ENCODE results near the gene PTGFRN. TPM values are rescaled to one million over a fixed set of nuclear protein-coding genes. Genes with fewer than 3 reads are reported as not detected.
A peak's percentile ranks its signal among the peaks of the same experiment; 100 is the strongest.

PTGFRN gene
- total and polyA plus RNA-seq, 9 of the 15 experiments (the other 6 are each of a cell fraction or from before 2014, with no cell fraction given) = 17.3 to 33.1 (median 25.7) TPM

GRCh38 chr1:116889380-116889779, 20.3 kb upstream of the PTGFRN start (continued):
- TF ChIP-seq ZNF232 (CRISPR knock-in tag; IDR thresholded peaks at IDR 0.05) (no peak), E2F3 (CRISPR knock-in tag; IDR thresholded peaks at IDR 0.05) (no peak), KDM5B (IDR thresholded peaks at IDR 0.05; ENCODE audit: insufficient replicate concordance, low read depth, low read length) (no peak), KAT8 (IDR thresholded peaks at IDR 0.05; ENCODE audit: low read depth) (no peak), MYC (IDR thresholded peaks at IDR 0.05; ENCODE audit: low read depth, low read length) (no peak), MYC (CRISPR knock-in tag; IDR thresholded peaks at IDR 0.05; ENCODE audit: borderline replicate concordance, low read depth) (no peak)

GRCh38 chr1:116891396-116892079, 18.2 kb upstream of the PTGFRN start:
- BruUV-seq (replicated peaks) = no TSS peak
- no peaks in the 10 kb centered on the region; the same call in 1 of the 2 replicates for H3K9me3 ChIP-seq (replicated peaks; ENCODE audit: control insufficient read depth, insufficient read depth, low read depth, low read length)
- 0 out of 2 replicates have a peak overlapping the region, but pooled peaks have one; percentile 32 for H2AFZ ChIP-seq (ENCODE audit: low read depth, low read length)
- 30% methylated on average over 5 of the region's 5 CpGs for WGBS (ENCODE audit: insufficient coverage, low coverage, missing lambda C conversion rate)
- no peak overlapping the region for H3K4me3 ChIP-seq
- no peak overlapping the region for H3K27ac ChIP-seq (ENCODE audit: extremely low read depth, low read depth, low read length)
- DNase-seq (ENCODE audit: extremely low read depth in 1 of 4, low spot score in 3 of 4) (no peak), ATAC-seq (peak; percentile 51; the same call in 2 of the 3 replicates), FAIRE-seq (no peak)
- POLR2A ChIA-PET = interaction anchor here (1.0 kb wide), 1 partner anchor 10 kb away, joined by 3 read pairs; no protein-coding TSS in a partner anchor
- no peaks in the 10 kb centered on the region for H3K36me3 ChIP-seq (ENCODE audit: control insufficient read depth, insufficient read depth, low read length)
- no peaks in the 10 kb centered on the region for H3K27me3 ChIP-seq (ENCODE audit: control insufficient read depth in 2 of 2, insufficient read depth in 2 of 2, low read length in 2 of 2)
- no peak overlapping the region for H3K4me2 ChIP-seq (ENCODE audit: insufficient read depth, low read length)
- peak overlapping the region in 1 of 2 experiments; percentile 17; a peak in 1 of 4 replicates for H3K9ac ChIP-seq (ENCODE audit: insufficient read depth in 1 of 2, low read depth in 2 of 2, low read length in 2 of 2)
- CTCF ChIA-PET (ENCODE audit: low intra/inter-chr PET ratio) = interaction anchor here (0.7 kb wide), 1 partner anchor 10 kb away, joined by 3 read pairs; no protein-coding TSS in a partner anchor
- H4K20me1 ChIP-seq (replicated peaks; ENCODE audit: control insufficient read depth, insufficient read depth, low read length) = no peaks in the 10 kb centered on the region
- intact Hi-C loops (cut with micrococcal nuclease) = no loop called here
- no peaks in the 10 kb centered on the region for H3K79me2 ChIP-seq (ENCODE audit: control insufficient read depth, insufficient read depth, low read length)
- H3K4me1 ChIP-seq (replicated peaks in 1 of 2; ENCODE audit: control insufficient read depth in 2 of 2, insufficient read depth in 2 of 2, low read length in 2 of 2) = no peaks in the 10 kb centered on the region; a peak in 1 of 5 replicates
- H3K9me1 ChIP-seq (ENCODE audit: control insufficient read depth, insufficient read depth, low read length) = no peaks in the 10 kb centered on the region
- in situ Hi-C loops (cut with MboI) = no loop called here
- TF ChIP-seq ZNF23 (CRISPR knock-in tag; IDR thresholded peaks at IDR 0.05) (no peak), CC2D1A (IDR thresholded peaks at IDR 0.05) (no peak), ZNF584 (CRISPR knock-in tag; IDR thresholded peaks at IDR 0.05; ENCODE audit: low read depth) (no peak), ZBED1 (IDR thresholded peaks at IDR 0.05) (no peak), CEBPG (CRISPR knock-in tag; IDR thresholded peaks at IDR 0.05) (peak; percentile 58; the same call in 1 of the 2 replicates), CEBPG (tag; conservative IDR thresholded peaks at IDR 0.05 in 1 of 2, IDR thresholded peaks at IDR 0.05 in 1 of 2) (peak; percentile 36 to 77; a peak in 3 of 4 replicates), KDM5B (IDR thresholded peaks at IDR 0.05; ENCODE audit: insufficient replicate concordance, low read depth, low read length) (no peak), SREBF2 (CRISPR knock-in tag; IDR thresholded peaks at IDR 0.05) (no peak), ZFPM2 (CRISPR knock-in tag; IDR thresholded peaks at IDR 0.05) (no peak), RERE (CRISPR knock-in tag; IDR thresholded peaks at IDR 0.05; ENCODE audit: borderline replicate concordance) (no peak), YBX1 (IDR thresholded peaks at IDR 0.05) (no peak), CEBPB (tag; IDR thresholded peaks at IDR 0.05) (peak; percentile 65)
